OCI-LY7 (cell line): ENCODE data around the gene DVL1.

Experiments used
- EZH2phosphoT487 ChIP-seq: fragments of 200-600 bp; sonication (generic); IDR thresholded peaks from 2 replicates; pipeline ENCODE4 v1.6.1; 2018; ENCODE audit warnings: low read depth, borderline replicate concordance, mild to moderate bottlenecking, mixed run types, antibody characterized with exemption, low read length, moderate library complexity, mixed read lengths
- TF ChIP-seq, protein P1 (sequence below): fragments of 200-600 bp; sonication (generic); conservative IDR thresholded peaks from 2 replicates; pipeline ENCODE4 v1.5.1; 2014; ENCODE audit warnings: mild to moderate bottlenecking, antibody characterized with exemption, low read length, moderate library complexity, mixed read lengths

GRCh38 chr1:1359308-1359663, 10.1 kb upstream of the DVL1 start:
- TF ChIP-seq, protein P1, sequence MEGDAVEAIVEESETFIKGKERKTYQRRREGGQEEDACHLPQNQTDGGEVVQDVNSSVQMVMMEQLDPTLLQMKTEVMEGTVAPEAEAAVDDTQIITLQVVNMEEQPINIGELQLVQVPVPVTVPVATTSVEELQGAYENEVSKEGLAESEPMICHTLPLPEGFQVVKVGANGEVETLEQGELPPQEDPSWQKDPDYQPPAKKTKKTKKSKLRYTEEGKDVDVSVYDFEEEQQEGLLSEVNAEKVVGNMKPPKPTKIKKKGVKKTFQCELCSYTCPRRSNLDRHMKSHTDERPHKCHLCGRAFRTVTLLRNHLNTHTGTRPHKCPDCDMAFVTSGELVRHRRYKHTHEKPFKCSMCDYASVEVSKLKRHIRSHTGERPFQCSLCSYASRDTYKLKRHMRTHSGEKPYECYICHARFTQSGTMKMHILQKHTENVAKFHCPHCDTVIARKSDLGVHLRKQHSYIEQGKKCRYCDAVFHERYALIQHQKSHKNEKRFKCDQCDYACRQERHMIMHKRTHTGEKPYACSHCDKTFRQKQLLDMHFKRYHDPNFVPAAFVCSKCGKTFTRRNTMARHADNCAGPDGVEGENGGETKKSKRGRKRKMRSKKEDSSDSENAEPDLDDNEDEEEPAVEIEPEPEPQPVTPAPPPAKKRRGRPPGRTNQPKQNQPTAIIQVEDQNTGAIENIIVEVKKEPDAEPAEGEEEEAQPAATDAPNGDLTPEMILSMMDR, result no peak
- no peak for TF ChIP-seq EZH2phosphoT487
